Cortex of kidney (tissue), 1 donor: ENCODE measurements around the gene AVPR2.

Experiments used
- DNase-seq: peaks from one replicate; lab custom pipeline; 2025; lab: John Stamatoyannopoulos, UW

The AVPR2 gene

GRCh38 chrX:153885968-153886903 lies 18.2 kb upstream of the AVPR2 start, which contains the start of gene L1CAM:
Gene L1CAM (minus strand): TSS chrX:153886173. CDS start chrX:153875836, 10,337 bp downstream.
- no peak for DNase-seq

- DNase-seq = no peak
Observed at GRCh38 chrX:153886915-153887314, 17.6 kb upstream of the AVPR2 start.

GRCh38 chrX:153887385-153887784 lies 17.1 kb upstream of the AVPR2 start:
- DNase-seq = no peak

GRCh38 chrX:153888344-153888743 lies 16.1 kb upstream of the AVPR2 start:
- no peak for DNase-seq

GRCh38 chrX:153889123-153889522 lies 15.3 kb upstream of the AVPR2 start:
- DNase-seq = no peak

- DNase-seq = no peak
Observed at GRCh38 chrX:153897899-153898298, 6.6 kb upstream of the AVPR2 start.

GRCh38 chrX:153900831-153901752 lies 3.4 kb upstream of the AVPR2 start:
- DNase-seq = no peak

GRCh38 chrX:153901753-153902140 lies 2.7 kb upstream of the AVPR2 start:
- DNase-seq = no peak

- no peak for DNase-seq
Observed at GRCh38 chrX:153902385-153902784, 2.1 kb upstream of the AVPR2 start.

- DNase-seq = no peak
Observed at GRCh38 chrX:153903238-153903980, 1.1 kb upstream of the AVPR2 start.

GRCh38 chrX:153905481-153906095 lies 1.1 kb downstream of the AVPR2 start:
- no peak for DNase-seq

GRCh38 chrX:153906126-153906917 lies 1.8 kb downstream of the AVPR2 start:
- no peak for DNase-seq

GRCh38 chrX:153907456-153907855 lies 3.0 kb downstream of the AVPR2 start:
- DNase-seq = no peak

- no peak for DNase-seq
Observed at GRCh38 chrX:153908219-153908860, 3.9 kb downstream of the AVPR2 start.

GRCh38 chrX:153909024-153909979 lies 4.8 kb downstream of the AVPR2 start:
- no peak for DNase-seq

GRCh38 chrX:153909980-153910360 lies 5.5 kb downstream of the AVPR2 start:
- no peak for DNase-seq

GRCh38 chrX:153910446-153910845 lies 6.0 kb downstream of the AVPR2 start:
- no peak for DNase-seq

GRCh38 chrX:153911798-153912197 lies 7.3 kb downstream of the AVPR2 start:
- no peak for DNase-seq

- no peak for DNase-seq
Observed at GRCh38 chrX:153913211-153913610, 8.7 kb downstream of the AVPR2 start.
